Uterus (tissue), 4 donors: ENCODE data around the gene GDF7. TPM values are rescaled to one million over a fixed set of nuclear protein-coding genes. Genes with fewer than 3 reads are reported as not detected.

ENCODE experiments used
- DNase-seq, 2 donors: peaks; one replicate each; pipeline ENCODE4 v3.0.0-alpha.2; 2019 to 2020
- H3K27ac ChIP-seq, 2 donors: fragments of 200-600 bp; sonication (generic); 1 replicate in 1 of 2; 2 replicates in 1 of 2; pipeline ENCODE4 v1.5.1; 2016 to 2018
- H3K27me3 ChIP-seq, 2 donors: fragments of 200-600 bp; sonication (generic); one replicate each; pipeline ENCODE4 v1.5.1; 2018 to 2019; ENCODE audit warnings: control low read depth in 1 of 2
- H3K36me3 ChIP-seq, 2 donors: fragments of 200-600 bp; sonication (generic); one replicate each; pipeline ENCODE4 v1.5.1; 2019; ENCODE audit warnings: control low read depth in 1 of 2
- H3K4me1 ChIP-seq, 2 donors: fragments of 200-600 bp; sonication (generic); one replicate each; pipeline ENCODE4 v1.5.1; 2018 to 2019; ENCODE audit warnings: control low read depth in 1 of 2
- H3K4me3 ChIP-seq, 2 donors: fragments of 200-600 bp; sonication (generic); 1 replicate in 1 of 2; 2 replicates in 1 of 2; pipeline ENCODE4 v1.5.1; 2018 to 2019; ENCODE audit warnings: mild to moderate bottlenecking in 1 of 2
- H3K9me3 ChIP-seq, 2 donors: fragments of 200-600 bp; sonication (generic); one replicate each; pipeline ENCODE4 v1.5.1; 2019; ENCODE audit warnings: control low read depth in 1 of 2
- CTCF ChIP-seq, 4 experiments: fragments of 200-600 bp in 2 of 4; fragments of 450-650 bp in 2 of 4; sonication (generic) in 2 of 4; IDR thresholded peaks; one replicate each; pipeline ENCODE4 v1.5.1; 2016 to 2019; ENCODE audit warnings: antibody characterized with exemption in 4 of 4, mild to moderate bottlenecking in 2 of 4, moderate library complexity in 1 of 4
- POLR2A ChIP-seq, 2 donors: fragments of 450-650 bp; IDR thresholded peaks; one replicate each; pipeline ENCODE4 v1.6.1; 2016; ENCODE audit warnings: antibody characterized with exemption in 2 of 2, mild to moderate bottlenecking in 1 of 2, moderate library complexity in 1 of 2
- intact Hi-C: fragments of 100-400 bp; cut with DNase I; formaldehyde crosslinking; loops from one replicate; pipeline ENCODE4 v1.15.1; 2023; ENCODE audit warnings: low total_unique reads
- total RNA-seq, 4 donors: library from RNA; depleted of rRNA in 3 of 4; stranded (reverse); fragments of >200 nt in 3 of 4; gene quantifications; one replicate each; pipeline versions ENCODE4 v1.1.0 to v1.2.4, GENCODE V29; 2014 to 2023
- donor health status: DM: yes; HTN: yes; CAD: no.

GDF7 gene
- total RNA-seq, 4 donors from 2014 or later, result 1.5 to 45.6 (median 5.4) TPM

- no peaks in the 10 kb centered on the region for H3K27me3 ChIP-seq
- peak; percentile 11 to 12 for DNase-seq
- no peak overlapping the region for H3K4me3 ChIP-seq
- no peaks in the 10 kb centered on the region for H3K9me3 ChIP-seq
- TF ChIP-seq POLR2A (IDR thresholded peaks at IDR 0.05) (no peak), CTCF (IDR thresholded peaks at IDR 0.05) (no peak)
- intact Hi-C loops, result no loop called here
- peaks cover 12 to 23% of the 10 kb centered on the region in 2 donors for H3K4me1 ChIP-seq
- no peaks in the 10 kb centered on the region for H3K36me3 ChIP-seq
- peak overlapping the region in 1 of 2 donors; percentile 95 for H3K27ac ChIP-seq
Observed at GRCh38 chr2:20622296-20622686, 44.7 kb upstream of the GDF7 start.

- Histone ChIP-seq H3K36me3 (no peaks in the 10 kb centered on the region), H3K27ac (no peak overlapping the region), H3K4me1 (peaks cover 8 to 19% of the 10 kb centered on the region in 2 donors), H3K9me3 (no peaks in the 10 kb centered on the region), H3K4me3 (no peak overlapping the region), H3K27me3 (no peaks in the 10 kb centered on the region)
- intact Hi-C loops, result no loop called here
- DNase-seq, result peak; percentile 13 to 21
- TF ChIP-seq POLR2A (IDR thresholded peaks at IDR 0.05), result no peak
- TF ChIP-seq CTCF (IDR thresholded peaks at IDR 0.05), result no peak
Observed at GRCh38 chr2:20622731-20623130, 44.2 kb upstream of the GDF7 start.

GRCh38 chr2:20623241-20623640 lies 43.7 kb upstream of the GDF7 start:
- no peak for TF ChIP-seq POLR2A (IDR thresholded peaks at IDR 0.05)
- TF ChIP-seq CTCF (IDR thresholded peaks at IDR 0.05), result no peak
- peak in 1 of 2 donors; percentile 13 for DNase-seq
- H3K9me3 ChIP-seq, result no peaks in the 10 kb centered on the region
- no peak overlapping the region for H3K27ac ChIP-seq
- intact Hi-C loops, result no loop called here
- peaks cover 6 to 16% of the 10 kb centered on the region in 2 donors for H3K4me1 ChIP-seq
- no peaks in the 10 kb centered on the region for H3K27me3 ChIP-seq
- no peaks in the 10 kb centered on the region for H3K36me3 ChIP-seq
- H3K4me3 ChIP-seq, result no peak overlapping the region

GRCh38 chr2:20623741-20624155 lies 43.2 kb upstream of the GDF7 start:
- Histone ChIP-seq H3K27ac (no peak overlapping the region), H3K9me3 (no peaks in the 10 kb centered on the region), H3K4me3 (no peak overlapping the region), H3K36me3 (no peaks in the 10 kb centered on the region), H3K4me1 (peaks cover 1 to 11% of the 10 kb centered on the region in 2 donors), H3K27me3 (no peaks in the 10 kb centered on the region)
- TF ChIP-seq CTCF (IDR thresholded peaks at IDR 0.05) (no peak), POLR2A (IDR thresholded peaks at IDR 0.05) (no peak)
- DNase-seq, result peak; percentile 13 to 15
- intact Hi-C loops, result no loop called here

GRCh38 chr2:20624156-20624883 lies 42.6 kb upstream of the GDF7 start:
- H3K36me3 ChIP-seq, result no peaks in the 10 kb centered on the region
- H3K4me3 ChIP-seq, result no peak overlapping the region
- no peaks in the 10 kb centered on the region for H3K27me3 ChIP-seq
- intact Hi-C loops, result no loop called here
- peaks cover 0 to 6% of the 10 kb centered on the region in 2 donors for H3K4me1 ChIP-seq
- TF ChIP-seq CTCF (IDR thresholded peaks at IDR 0.05) (no peak), POLR2A (IDR thresholded peaks at IDR 0.05) (no peak)
- no peaks in the 10 kb centered on the region for H3K9me3 ChIP-seq
- DNase-seq, result no peak
- H3K27ac ChIP-seq, result no peak overlapping the region
